Urinary bladder (tissue), 4 donors: Measurements from ENCODE around the gene METTL18. TPM values are rescaled to one million over a fixed set of nuclear protein-coding genes. Genes with fewer than 3 reads are reported as not detected.

Experiments
- DNase-seq: peaks from one replicate; pipeline ENCODE4 v3.0.0-alpha.2; 2015; ENCODE audit errors: extremely low spot score
- H3K27ac ChIP-seq: one replicate; pipeline ENCODE4 v1.5.1; 2013; ENCODE audit warnings: low read depth, mild to moderate bottlenecking, moderate library complexity
- H3K36me3 ChIP-seq: one replicate; pipeline ENCODE4 v1.6.1; 2013; ENCODE audit warnings: mild to moderate bottlenecking, moderate library complexity; ENCODE audit not compliant: insufficient read depth
- H3K4me1 ChIP-seq: one replicate; pipeline ENCODE4 v1.6.1; 2013; ENCODE audit warnings: mild to moderate bottlenecking, moderate library complexity; ENCODE audit not compliant: insufficient read depth
- H3K4me3 ChIP-seq: one replicate; pipeline ENCODE4 v1.5.1; 2013; ENCODE audit warnings: low read depth, low read length
- WGBS: extraction: QIAGEN DNeasy Blood & Tissue Kit; methylation state at CpG from one replicate; pipeline ENCODE4 v1.1.7; 2013; 5-methylcytosine and 5-hydroxymethylcytosine counted together
- polyA plus RNA-seq: library from polyadenylated mRNA; stranded (reverse); fragments of 200-250 nt; gene quantifications from one replicate; pipeline ENCODE4 v1.2.3, GENCODE V29; 2013
- total RNA-seq: library from RNA; depleted of rRNA; stranded (reverse); fragments of >200 nt; gene quantifications from one replicate; pipeline ENCODE4 v1.2.3, GENCODE V29; 2014
- donor health status: healthy with polysubstance abuse.
- donor health status: healthy.

Gene METTL18
- total and polyA plus RNA-seq, 2 donors, result 7.2 to 14.8 TPM

GRCh38 chr1:169809370-169810095 lies 14.8 kb upstream of the METTL18 start:
- no peaks in the 10 kb centered on the region for H3K4me1 ChIP-seq
- WGBS, result 65% methylated on average over 4 of the region's 4 CpGs
- peak; percentile 8 for DNase-seq
- no peaks in the 10 kb centered on the region for H3K36me3 ChIP-seq
- no peak overlapping the region for H3K4me3 ChIP-seq
- H3K27ac ChIP-seq, result no peak overlapping the region

- Histone ChIP-seq H3K27ac (no peak overlapping the region), H3K36me3 (peaks cover 2% of the 10 kb centered on the region), H3K4me1 (no peaks in the 10 kb centered on the region), H3K4me3 (no peak overlapping the region)
- 90% methylated on average over 2 of the region's 2 CpGs for WGBS
- no peak for DNase-seq
Measured at GRCh38 chr1:169804941-169805340, 10.2 kb upstream of the METTL18 start.

GRCh38 chr1:169802888-169803287 lies 8.2 kb upstream of the METTL18 start:
- H3K4me3 ChIP-seq, result no peak overlapping the region
- DNase-seq, result no peak
- H3K36me3 ChIP-seq, result peaks cover 2% of the 10 kb centered on the region
- no peak overlapping the region for H3K27ac ChIP-seq
- H3K4me1 ChIP-seq, result no peaks in the 10 kb centered on the region

GRCh38 chr1:169797281-169797680 lies 2.6 kb upstream of the METTL18 start:
- 97% methylated on average over 5 of the region's 5 CpGs for WGBS
- Histone ChIP-seq H3K36me3 (no peaks in the 10 kb centered on the region), H3K4me3 (no peak overlapping the region), H3K4me1 (no peaks in the 10 kb centered on the region), H3K27ac (no peak overlapping the region)
- DNase-seq, result no peak

GRCh38 chr1:169796274-169796810 lies 1.6 kb upstream of the METTL18 start:
- H3K36me3 ChIP-seq, result no peaks in the 10 kb centered on the region
- no peaks in the 10 kb centered on the region for H3K4me1 ChIP-seq
- no peak for DNase-seq
- H3K27ac ChIP-seq, result no peak overlapping the region
- no peak overlapping the region for H3K4me3 ChIP-seq
- 79% methylated on average over 7 of the region's 7 CpGs for WGBS

GRCh38 chr1:169795687-169796086 lies 980 bp upstream of the METTL18 start:
- H3K27ac ChIP-seq, result no peak overlapping the region
- DNase-seq, result no peak
- H3K36me3 ChIP-seq, result no peaks in the 10 kb centered on the region
- WGBS, result 10% methylated on average over 5 of the region's 5 CpGs
- H3K4me3 ChIP-seq, result no peak overlapping the region
- no peaks in the 10 kb centered on the region for H3K4me1 ChIP-seq

- Histone ChIP-seq H3K36me3 (no peaks in the 10 kb centered on the region), H3K4me3 (peak overlapping the region; percentile 74), H3K27ac (no peak overlapping the region), H3K4me1 (no peaks in the 10 kb centered on the region)
- WGBS, result 52% methylated on average over 1 of the region's 1 CpG
- DNase-seq, result no peak
Measured at GRCh38 chr1:169793730-169794129, 977 bp downstream of the METTL18 start.

GRCh38 chr1:169788402-169788801 lies 6.3 kb downstream of the METTL18 start:
- Histone ChIP-seq H3K36me3 (no peaks in the 10 kb centered on the region), H3K4me3 (no peak overlapping the region), H3K27ac (no peak overlapping the region), H3K4me1 (no peaks in the 10 kb centered on the region)
- WGBS, result 82% methylated on average over 2 of the region's 2 CpGs
- no peak for DNase-seq

- no peak overlapping the region for H3K27ac ChIP-seq
- WGBS, result 65% methylated on average over 3 of the region's 3 CpGs
- no peak for DNase-seq
- H3K4me3 ChIP-seq, result no peak overlapping the region
- H3K4me1 ChIP-seq, result no peaks in the 10 kb centered on the region
- no peaks in the 10 kb centered on the region for H3K36me3 ChIP-seq
Measured at GRCh38 chr1:169786974-169787373, 7.7 kb downstream of the METTL18 start.

- DNase-seq, result no peak
- WGBS, result 89% methylated on average over 6 of the region's 6 CpGs
Measured at GRCh38 chr1:169785267-169785666, 9.4 kb downstream of the METTL18 start.

GRCh38 chr1:169784102-169784501 lies 10.6 kb downstream of the METTL18 start:
- no peak for DNase-seq
- Histone ChIP-seq H3K27ac (no peak overlapping the region), H3K4me1 (no peaks in the 10 kb centered on the region), H3K4me3 (no peak overlapping the region), H3K36me3 (no peaks in the 10 kb centered on the region)

More at GRCh38 chr1:169785267-169785666, 9.4 kb downstream of the METTL18 start:
- Histone ChIP-seq H3K36me3 (no peaks in the 10 kb centered on the region), H3K4me3 (no peak overlapping the region), H3K27ac (no peak overlapping the region), H3K4me1 (no peaks in the 10 kb centered on the region)

- DNase-seq, result no peak
- no peaks in the 10 kb centered on the region for H3K36me3 ChIP-seq
- WGBS, result 77% methylated on average over 3 of the region's 3 CpGs
- no peaks in the 10 kb centered on the region for H3K4me1 ChIP-seq
- H3K27ac ChIP-seq, result no peak overlapping the region
- no peak overlapping the region for H3K4me3 ChIP-seq
Measured at GRCh38 chr1:169782596-169782995, 12.1 kb downstream of the METTL18 start.

- DNase-seq, result no peak
- Histone ChIP-seq H3K4me3 (no peak overlapping the region), H3K36me3 (no peaks in the 10 kb centered on the region), H3K27ac (no peak overlapping the region), H3K4me1 (no peaks in the 10 kb centered on the region)
- WGBS, result 34% methylated on average over 4 of the region's 4 CpGs
Measured at GRCh38 chr1:169779970-169780369, 14.7 kb downstream of the METTL18 start.

- no peak overlapping the region for H3K27ac ChIP-seq
- H3K4me3 ChIP-seq, result no peak overlapping the region
- no peaks in the 10 kb centered on the region for H3K4me1 ChIP-seq
- no peak for DNase-seq
- H3K36me3 ChIP-seq, result no peaks in the 10 kb centered on the region
Measured at GRCh38 chr1:169779150-169779549, 15.6 kb downstream of the METTL18 start.
